CD4-positive, alpha-beta T cell treated with Interleukin-15 for 4 hours (primary cell): Measurements from ENCODE around the gene MGMT.

Experiments
- DNase-seq: peaks from one replicate; pipeline ENCODE4 v3.0.0-alpha.2; 2020; ENCODE audit warnings: low spot score

The MGMT gene

GRCh38 chr10:129544205-129545202 lies 77.5 kb downstream of the MGMT start:
- DNase-seq, result no peak

- DNase-seq, result no peak
These were observed 78.2 kb downstream of the MGMT start for GRCh38 chr10:129545261-129545660.

GRCh38 chr10:129546106-129546505 lies 79.1 kb downstream of the MGMT start:
- DNase-seq, result no peak

GRCh38 chr10:129547608-129548007 lies 80.6 kb downstream of the MGMT start:
- no peak for DNase-seq

- no peak for DNase-seq
These were observed 81.6 kb downstream of the MGMT start for GRCh38 chr10:129548600-129548999.

- no peak for DNase-seq
These were observed 83.0 kb downstream of the MGMT start for GRCh38 chr10:129550076-129550475.

GRCh38 chr10:129550658-129551057 lies 83.6 kb downstream of the MGMT start:
- DNase-seq, result no peak

GRCh38 chr10:129552119-129552518 lies 85.1 kb downstream of the MGMT start:
- no peak for DNase-seq

- DNase-seq, result no peak
These were observed 86.9 kb downstream of the MGMT start for GRCh38 chr10:129553928-129554327.

- no peak for DNase-seq
These were observed 89.3 kb downstream of the MGMT start for GRCh38 chr10:129556316-129556715.

GRCh38 chr10:129560361-129560760 lies 93.3 kb downstream of the MGMT start:
- no peak for DNase-seq

- DNase-seq, result no peak
These were observed 95.4 kb downstream of the MGMT start for GRCh38 chr10:129562487-129562886.

- no peak for DNase-seq
These were observed 97.9 kb downstream of the MGMT start for GRCh38 chr10:129564923-129565322.

- DNase-seq, result no peak
These were observed 101.7 kb downstream of the MGMT start for GRCh38 chr10:129568583-129569344.

GRCh38 chr10:129570185-129570584 lies 103.1 kb downstream of the MGMT start:
- no peak for DNase-seq

- DNase-seq, result no peak
These were observed 112.2 kb downstream of the MGMT start for GRCh38 chr10:129579228-129579627.

GRCh38 chr10:129580010-129580409 lies 113.0 kb downstream of the MGMT start:
- no peak for DNase-seq

- DNase-seq, result no peak
These were observed 113.9 kb downstream of the MGMT start for GRCh38 chr10:129580901-129581300.

- no peak for DNase-seq
These were observed 114.9 kb downstream of the MGMT start for GRCh38 chr10:129581827-129582411.

GRCh38 chr10:129583831-129584230 lies 116.8 kb downstream of the MGMT start:
- no peak for DNase-seq

- no peak for DNase-seq
These were observed 119.9 kb downstream of the MGMT start for GRCh38 chr10:129586898-129587443.

- no peak for DNase-seq
These were observed 122.5 kb downstream of the MGMT start for GRCh38 chr10:129589546-129589945.
